HG02840 (cell line): ENCODE measurements around the gene GJD4.

ENCODE experiments used
- ATAC-seq: cut with Tn5 transposase; IDR thresholded peaks from one replicate; pipeline ENCODE4 v1.9.1; 2021; ENCODE audit warnings: mild to moderate bottlenecking, moderate library complexity, moderate number of reproducible peaks; ENCODE audit not compliant: unreplicated experiment, low FRiP score

GJD4 gene

GRCh38 chr10:35578618-35578956, 26.6 kb upstream of the GJD4 start:
- no peak for ATAC-seq

- no peak for ATAC-seq
Measured at GRCh38 chr10:35579116-35579515, 26.0 kb upstream of the GJD4 start.

GRCh38 chr10:35579726-35580422, 25.3 kb upstream of the GJD4 start:
- ATAC-seq: no peak

- no peak for ATAC-seq
Measured at GRCh38 chr10:35580423-35580770, 24.7 kb upstream of the GJD4 start.

- ATAC-seq: no peak
Measured at GRCh38 chr10:35581655-35582054, 23.5 kb upstream of the GJD4 start.

- ATAC-seq: no peak
Measured at GRCh38 chr10:35584946-35585345, 20.2 kb upstream of the GJD4 start.

GRCh38 chr10:35585356-35585755, 19.8 kb upstream of the GJD4 start:
- no peak for ATAC-seq

GRCh38 chr10:35585903-35586535, 19.1 kb upstream of the GJD4 start:
- no peak for ATAC-seq

- no peak for ATAC-seq
Measured at GRCh38 chr10:35588836-35589235, 16.3 kb upstream of the GJD4 start.

- no peak for ATAC-seq
Measured at GRCh38 chr10:35592441-35592840, 12.7 kb upstream of the GJD4 start.

GRCh38 chr10:35594115-35595079, 10.7 kb upstream of the GJD4 start:
- ATAC-seq: no peak

GRCh38 chr10:35595106-35595505, 10.0 kb upstream of the GJD4 start:
- ATAC-seq: no peak

- ATAC-seq: no peak
Measured at GRCh38 chr10:35598379-35598778, 6.8 kb upstream of the GJD4 start.

- ATAC-seq: no peak
Measured at GRCh38 chr10:35600193-35600592, 4.9 kb upstream of the GJD4 start.

GRCh38 chr10:35606430-35606829, 1.3 kb downstream of the GJD4 start:
- no peak for ATAC-seq

- no peak for ATAC-seq
Measured at GRCh38 chr10:35607475-35608327, 2.6 kb downstream of the GJD4 start.

- no peak for ATAC-seq
Measured at GRCh38 chr10:35608328-35608672, 3.2 kb downstream of the GJD4 start.

- ATAC-seq: no peak
Measured at GRCh38 chr10:35611750-35612149, 6.6 kb downstream of the GJD4 start.

GRCh38 chr10:35612385-35613106, 7.4 kb downstream of the GJD4 start:
- ATAC-seq: no peak

- ATAC-seq: no peak
Measured at GRCh38 chr10:35613107-35613440, 7.9 kb downstream of the GJD4 start.
